Right ventricle myocardium superior (tissue), 1 donor: ENCODE results near the gene FOXF2. TPM values are rescaled to one million over a fixed set of nuclear protein-coding genes. Genes with fewer than 3 reads are reported as not detected.

ENCODE experiments used
- ATAC-seq: fragments of 200-7000 bp; cut with Tn5 transposase; one replicate; pipeline ENCODE4 v1.9.1; 2020; ENCODE audit warnings: mild to moderate bottlenecking; ENCODE audit not compliant: poor library complexity
- DNase-seq: peaks from one replicate; pipeline ENCODE4 v3.0.0-alpha.2; 2020
- intact Hi-C: fragments of 100-400 bp; cut with DNase I; formaldehyde crosslinking; loops from one replicate; pipeline ENCODE4 v1.11.2; 2022
- microRNA-seq: library from miRNA; unstranded; fragments of <30 nt; microRNA quantifications from one replicate; pipeline ENCODE4 v1.2.0, GENCODE V29; 2020
- total RNA-seq: library from RNA; stranded (reverse); fragmentation: NEBNext Ultra II Directional; extraction: Animal tissue kit (Norgen Biotek cat#: 25700); gene quantifications from one replicate; pipeline ENCODE4 v1.2.1, GENCODE V29; 2021
- donor health status: DM: no; HTN: yes; CAD: no; lungs with severe emphysema.

The FOXF2 gene
- total RNA-seq, 1 donor from 2014 or later, result 0.16 TPM

- intact Hi-C loops, result no loop called here
- ATAC-seq (peak; percentile 66), DNase-seq (no peak)
Measured at GRCh38 chr6:1424306-1424927, 35.0 kb downstream of the FOXF2 start.

GRCh38 chr6:1426416-1426815 lies 37.0 kb downstream of the FOXF2 start:
- no peak for DNase-seq
- ATAC-seq, result no peak
- intact Hi-C loops, result no loop called here

GRCh38 chr6:1435806-1436205 lies 46.4 kb downstream of the FOXF2 start:
- DNase-seq (no peak), ATAC-seq (no peak)
- intact Hi-C loops, result no loop called here

- peak; percentile 78 for ATAC-seq
- intact Hi-C loops, result no loop called here
- no peak for DNase-seq
Measured at GRCh38 chr6:1436334-1437306, 47.2 kb downstream of the FOXF2 start.

GRCh38 chr6:1437553-1438406 lies 48.4 kb downstream of the FOXF2 start:
- no peak for DNase-seq
- intact Hi-C loops, result no loop called here
- no peak for ATAC-seq

- ATAC-seq, result no peak
- no peak for DNase-seq
- intact Hi-C loops, result no loop called here
Measured at GRCh38 chr6:1438471-1438881, 49.1 kb downstream of the FOXF2 start.

- intact Hi-C loops, result no loop called here
- DNase-seq (no peak), ATAC-seq (no peak)
Measured at GRCh38 chr6:1439349-1439748, 50.0 kb downstream of the FOXF2 start.

GRCh38 chr6:1442929-1443328 lies 53.6 kb downstream of the FOXF2 start:
- DNase-seq, result no peak
- no peak for ATAC-seq
- intact Hi-C loops, result no loop called here

Small RNA genes within 50 kb of the gene (microRNA-seq; reads per million reads assigned to microRNA genes)
- gene MIR6720, result not detected

Other genes with a start within 250 kb of the FOXF2 start
- gene FOXQ1, start 77.5 kb upstream of the FOXF2 start, total RNA-seq, result not detected
- gene FOXC1, start 220.3 kb downstream of the FOXF2 start, total RNA-seq, result 3.5 TPM